ENCODE results near the gene CGNL1.

Gene CGNL1

GRCh38 chr15:57537488-57538264 is 161.4 kb downstream of the CGNL1 start:
- no peak for DNase-seq
- intact Hi-C loops (cut with DNase I): no loop called here

GRCh38 chr15:57538265-57538529 is 161.9 kb downstream of the CGNL1 start:
- intact Hi-C loops (cut with DNase I): no loop called here
- no peak for DNase-seq

DNA sequence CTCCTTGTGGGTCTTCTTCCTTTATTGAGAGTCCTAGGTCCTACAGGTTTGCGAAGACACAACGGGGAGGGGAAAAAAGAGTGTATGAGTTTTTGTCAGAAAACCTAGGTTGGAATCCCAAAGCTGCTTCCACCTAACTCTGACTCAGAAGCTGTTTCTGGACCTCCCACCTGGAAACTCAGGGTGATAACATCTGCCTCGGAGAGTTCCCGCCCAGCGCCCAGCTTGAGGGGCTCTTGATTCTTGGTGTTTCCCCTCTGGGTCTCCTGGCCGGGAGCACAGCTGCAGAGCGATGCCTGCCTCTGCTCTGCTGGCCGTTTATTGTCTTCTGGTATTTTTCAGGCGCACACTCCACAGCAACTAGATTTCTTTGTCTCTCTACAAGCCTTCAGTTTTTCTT is 162.5 kb downstream of the CGNL1 start:
- intact Hi-C loops (cut with DNase I): no loop called here
- DNase-seq: no peak

DNA sequence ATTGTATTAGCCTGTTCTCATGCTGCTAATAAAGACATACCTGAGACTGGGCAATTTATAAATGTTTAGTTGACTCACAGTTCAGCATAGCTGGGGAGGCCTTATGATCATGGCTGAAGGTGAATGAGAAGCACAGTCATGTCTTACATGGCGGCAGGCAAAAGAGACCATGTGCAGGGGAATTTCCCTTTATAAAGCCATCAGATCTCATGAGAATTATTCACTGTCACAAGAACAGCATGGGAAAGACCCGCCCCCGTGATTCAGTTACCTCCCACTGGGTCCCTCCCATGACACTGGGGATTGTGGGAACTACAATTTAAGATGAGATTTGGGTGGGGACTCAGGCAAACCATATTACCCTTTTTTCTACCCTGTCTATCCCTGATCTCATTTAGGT is 163.9 kb downstream of the CGNL1 start:
- intact Hi-C loops (cut with DNase I): loop anchor here (5.0 kb wide), 1 partner anchor 198 kb away; no protein-coding TSS in a partner anchor
- no peak for DNase-seq

DNA sequence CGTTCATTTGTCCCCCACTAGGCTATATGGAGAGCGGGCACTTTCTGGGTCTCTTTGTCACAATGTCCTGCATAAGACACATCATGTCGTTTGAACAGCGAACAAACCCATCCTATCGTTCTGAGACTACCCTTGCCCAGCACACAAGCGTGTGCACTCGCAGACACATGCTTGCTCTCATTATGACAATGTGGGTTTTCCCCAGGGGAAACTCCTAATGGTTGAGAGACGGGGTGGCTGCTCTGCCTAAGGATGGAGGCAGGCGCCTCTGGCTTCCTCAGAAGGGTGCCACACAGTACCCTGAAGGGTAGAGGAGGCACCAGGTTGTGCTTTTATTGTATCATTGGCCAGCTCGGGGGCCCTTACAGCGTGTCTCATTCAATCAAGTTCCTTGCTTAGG is 164.4 kb downstream of the CGNL1 start:
- intact Hi-C loops (cut with DNase I): loop anchor here (5.0 kb wide), 1 partner anchor 198 kb away; no protein-coding TSS in a partner anchor
- DNase-seq: no peak

DNA sequence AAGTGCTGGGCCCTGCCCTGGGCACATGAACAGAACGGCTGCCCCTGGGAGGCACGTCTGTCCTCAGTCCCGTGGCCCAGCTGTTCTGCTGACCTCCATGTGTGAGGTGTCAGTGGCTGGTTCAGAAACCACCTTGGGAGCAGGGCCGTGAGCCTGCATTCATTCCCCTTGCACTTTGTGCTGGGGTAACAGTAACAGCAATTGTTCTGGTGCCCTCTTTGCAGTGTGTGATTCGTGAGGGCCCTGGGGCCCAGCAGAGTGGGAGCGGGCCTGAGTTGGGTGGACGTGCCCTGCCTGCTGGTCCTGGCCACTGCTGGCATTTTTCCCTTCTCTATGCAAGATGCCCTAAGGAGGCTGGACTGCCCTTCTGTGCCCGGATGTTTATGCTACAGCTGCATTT is 165.0 kb downstream of the CGNL1 start:
- intact Hi-C loops (cut with DNase I): loop anchor here (5.0 kb wide), 1 partner anchor 199 kb away; no protein-coding TSS in a partner anchor
- no peak for DNase-seq

GRCh38 chr15:57541805-57542504 is 165.7 kb downstream of the CGNL1 start:
- intact Hi-C loops (cut with DNase I): loop anchor here (5.0 kb wide), 1 partner anchor 200 kb away; no protein-coding TSS in a partner anchor

GRCh38 chr15:57542505-57542817 is 166.2 kb downstream of the CGNL1 start:
- intact Hi-C loops (cut with DNase I): loop anchor here (5.0 kb wide), 1 partner anchor 200 kb away; no protein-coding TSS in a partner anchor
- no peak for DNase-seq

More at GRCh38 chr15:57541805-57542504, 165.7 kb downstream of the CGNL1 start:
- DNase-seq: peak; percentile 51 to 95 (median 78)

GRCh38 chr15:57544848-57545480 is 168.7 kb downstream of the CGNL1 start:
- intact Hi-C loops (cut with DNase I): loop anchor here (5.0 kb wide), 1 partner anchor 203 kb away; no protein-coding TSS in a partner anchor
- DNase-seq: no peak

GRCh38 chr15:57545995-57546394 is 169.7 kb downstream of the CGNL1 start:
- no peak for DNase-seq
- intact Hi-C loops (cut with DNase I): no loop called here

- intact Hi-C loops (cut with DNase I): no loop called here
- DNase-seq: no peak
Measured at GRCh38 chr15:57547243-57547755, 171.0 kb downstream of the CGNL1 start.

DNA sequence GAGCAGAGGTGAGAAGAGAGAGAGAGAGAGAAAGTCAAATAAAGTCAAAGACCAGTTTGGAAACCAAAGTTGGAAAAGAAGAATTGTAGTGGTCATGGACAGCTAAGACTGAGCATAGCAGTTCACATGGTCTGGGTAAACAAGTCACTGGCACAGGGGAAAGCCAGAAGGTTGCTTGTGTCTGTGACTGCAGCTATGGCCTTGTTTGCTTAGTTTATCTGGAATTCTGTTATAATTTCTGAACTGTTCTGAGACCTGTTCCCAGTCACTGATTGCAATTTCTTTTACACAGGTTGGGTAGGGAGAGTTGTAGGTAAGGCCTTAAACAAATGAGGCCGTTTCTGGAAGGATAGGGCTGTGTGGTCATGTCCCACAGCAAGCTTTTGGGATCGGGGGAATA is 172.0 kb downstream of the CGNL1 start:
- intact Hi-C loops (cut with DNase I): no loop called here
- no peak for DNase-seq

DNA sequence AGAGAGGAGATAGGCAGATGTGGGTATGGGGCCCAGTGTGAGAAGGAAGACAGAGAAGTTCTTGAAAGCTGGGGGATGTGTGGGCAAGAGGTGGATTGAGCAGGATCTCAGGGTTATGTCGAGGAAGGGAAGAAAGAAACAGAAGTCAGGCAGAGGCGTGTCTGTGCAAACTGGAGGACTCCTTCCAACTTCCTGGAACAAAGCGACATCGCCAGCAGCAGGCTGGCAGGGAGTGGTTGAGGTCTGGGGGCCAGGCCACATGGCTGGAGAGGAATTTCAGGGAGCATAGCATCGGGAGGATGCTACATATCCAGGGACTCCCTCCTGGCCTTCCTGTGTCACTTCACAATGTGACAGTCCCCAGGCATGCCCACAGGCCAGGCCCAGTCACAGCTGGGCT is 172.5 kb downstream of the CGNL1 start:
- intact Hi-C loops (cut with DNase I): no loop called here
- DNase-seq: no peak

DNA sequence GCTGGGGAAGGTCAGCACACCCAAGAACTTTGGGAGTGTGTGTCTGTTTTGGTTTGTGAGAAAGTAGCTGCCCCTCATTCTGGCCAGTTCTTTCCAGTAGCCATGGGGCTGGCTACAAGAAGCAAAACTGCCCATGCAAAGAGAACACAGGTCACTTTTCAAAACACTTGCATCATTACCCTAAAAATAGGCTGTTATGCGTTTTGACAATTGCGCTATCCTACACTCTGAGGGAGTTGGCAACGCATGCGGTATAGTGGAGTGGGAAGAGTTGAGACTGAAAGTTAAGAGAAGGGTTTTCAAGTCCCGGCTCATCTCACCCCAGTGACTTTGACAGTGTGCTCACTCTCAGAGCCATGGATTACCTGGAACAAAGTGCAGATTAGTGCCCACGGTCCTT is 173.6 kb downstream of the CGNL1 start:
- DNase-seq: no peak
- intact Hi-C loops (cut with DNase I): loop anchor here (10.0 kb wide), 1 partner anchor 635 kb away; no protein-coding TSS in a partner anchor

DNA sequence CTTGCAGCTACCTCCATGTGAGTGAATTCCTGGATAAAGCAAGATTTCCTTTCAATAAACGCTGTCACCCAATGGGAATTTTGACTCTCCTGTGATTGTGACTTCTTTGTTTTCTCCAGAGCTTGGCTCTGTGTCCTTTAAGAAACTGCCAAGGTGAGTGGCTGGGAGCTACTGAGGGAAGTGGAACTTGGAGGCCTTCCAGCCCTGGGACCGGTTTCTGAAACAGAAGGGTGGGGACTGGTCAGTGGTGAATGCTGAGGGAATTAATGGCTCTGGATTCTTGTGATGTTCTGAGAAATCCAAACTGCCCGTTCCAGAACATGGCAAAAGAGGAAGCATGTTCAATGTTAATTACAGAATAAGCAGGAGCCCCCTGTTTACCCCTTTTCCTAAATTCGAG is 174.3 kb downstream of the CGNL1 start:
- intact Hi-C loops (cut with DNase I): loop anchor here (10.0 kb wide), 1 partner anchor 634 kb away; no protein-coding TSS in a partner anchor
- DNase-seq: peak in 2 of 10 donors; percentile 38 to 45

DNA sequence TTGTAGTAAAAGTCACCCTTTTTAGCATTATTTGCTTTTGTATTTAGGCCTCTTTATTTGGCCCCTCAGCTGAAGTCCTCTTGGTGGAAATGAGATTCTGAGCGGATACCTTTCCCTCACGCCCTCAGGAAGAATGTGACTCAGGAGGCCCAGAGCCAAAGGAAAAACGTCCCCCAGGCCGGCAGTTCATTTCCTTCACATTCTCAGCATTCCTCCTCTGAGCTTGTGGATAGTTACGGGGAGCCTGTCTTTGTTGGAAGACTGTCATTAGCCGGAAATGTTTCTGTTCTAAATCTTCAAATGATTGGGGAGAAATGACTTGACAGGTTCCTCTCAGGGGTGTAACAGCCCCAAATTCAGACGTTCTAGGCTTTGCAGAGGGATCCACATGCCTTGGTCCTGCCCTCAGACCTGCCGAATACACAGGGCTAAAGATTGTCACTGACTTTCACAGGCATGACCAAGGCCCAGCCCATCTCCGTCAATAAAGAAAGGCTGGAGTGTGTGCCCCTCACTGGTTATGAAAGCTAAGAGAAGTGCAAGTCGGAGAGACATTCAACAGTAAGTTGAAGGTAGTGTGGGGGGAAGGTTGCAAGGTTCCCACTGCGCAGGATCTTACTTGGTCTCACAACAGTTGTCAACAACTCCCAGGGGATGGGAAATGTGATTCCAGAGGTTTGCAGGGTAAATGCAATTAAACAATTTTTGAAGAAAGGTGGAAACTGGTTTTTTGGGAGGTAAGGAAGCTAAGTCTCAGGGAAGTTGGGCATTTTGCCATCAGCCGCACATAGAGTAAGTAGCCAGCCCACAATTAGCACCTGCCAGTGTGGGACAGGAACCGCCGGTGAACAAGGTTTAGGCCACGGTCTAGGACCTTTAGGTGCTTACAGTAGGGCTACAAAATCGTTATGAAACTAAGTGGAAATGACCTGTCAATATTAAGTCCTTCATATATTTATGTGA is 175.7 kb downstream of the CGNL1 start:
- intact Hi-C loops (cut with DNase I): loop anchor here (10.0 kb wide), 1 partner anchor 633 kb away; no protein-coding TSS in a partner anchor
- DNase-seq: no peak

- no peak for DNase-seq
- intact Hi-C loops (cut with DNase I): loop anchor here (10.0 kb wide), 1 partner anchor 632 kb away; no protein-coding TSS in a partner anchor
Measured at GRCh38 chr15:57552678-57553334, 176.5 kb downstream of the CGNL1 start.

DNA sequence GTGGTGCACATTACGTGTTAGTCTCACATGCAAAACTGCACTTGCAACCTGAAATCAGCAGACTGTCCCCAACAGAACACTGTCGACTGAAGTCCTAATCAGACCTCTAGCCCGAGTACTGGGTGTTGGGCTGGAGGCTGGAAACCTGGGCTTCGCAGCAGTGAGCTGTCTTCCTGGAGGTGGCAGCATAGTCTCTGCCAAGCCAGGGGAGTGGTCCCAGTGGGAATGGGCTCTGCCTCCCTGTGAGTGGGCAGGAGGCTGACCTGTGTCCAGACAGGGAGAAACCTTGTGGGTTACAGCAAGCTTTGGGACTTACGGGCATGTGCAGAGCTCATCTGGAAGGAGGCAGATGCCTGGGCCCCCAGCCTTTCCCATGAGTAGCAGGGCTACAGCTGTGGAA is 177.2 kb downstream of the CGNL1 start:
- intact Hi-C loops (cut with DNase I): loop anchor here (10.0 kb wide), 1 partner anchor 631 kb away; no protein-coding TSS in a partner anchor
- no peak for DNase-seq
